Epithelial cell of prostate (primary cell): Measurements from ENCODE around the gene EPHB3.

Source experiments
- DNase-seq: peaks from one replicate; pipeline ENCODE4 v3.0.0-alpha.2; 2011; ENCODE audit warnings: low read depth, low spot score
- H3K27ac ChIP-seq: fragments of 450-650 bp; 2 replicates; pipeline ENCODE4 v1.5.1; 2017; ENCODE audit warnings: mild to moderate bottlenecking

Gene EPHB3

GRCh38 chr3:184562878-184563560 is 1.4 kb downstream of the EPHB3 start:
- H3K27ac ChIP-seq = peak overlapping the region; percentile 82

GRCh38 chr3:184563561-184563925 is 2.0 kb downstream of the EPHB3 start:
- no peak for DNase-seq
- H3K27ac ChIP-seq = peak overlapping the region; percentile 82

More at GRCh38 chr3:184562878-184563560, 1.4 kb downstream of the EPHB3 start:
- DNase-seq = no peak

DNA sequence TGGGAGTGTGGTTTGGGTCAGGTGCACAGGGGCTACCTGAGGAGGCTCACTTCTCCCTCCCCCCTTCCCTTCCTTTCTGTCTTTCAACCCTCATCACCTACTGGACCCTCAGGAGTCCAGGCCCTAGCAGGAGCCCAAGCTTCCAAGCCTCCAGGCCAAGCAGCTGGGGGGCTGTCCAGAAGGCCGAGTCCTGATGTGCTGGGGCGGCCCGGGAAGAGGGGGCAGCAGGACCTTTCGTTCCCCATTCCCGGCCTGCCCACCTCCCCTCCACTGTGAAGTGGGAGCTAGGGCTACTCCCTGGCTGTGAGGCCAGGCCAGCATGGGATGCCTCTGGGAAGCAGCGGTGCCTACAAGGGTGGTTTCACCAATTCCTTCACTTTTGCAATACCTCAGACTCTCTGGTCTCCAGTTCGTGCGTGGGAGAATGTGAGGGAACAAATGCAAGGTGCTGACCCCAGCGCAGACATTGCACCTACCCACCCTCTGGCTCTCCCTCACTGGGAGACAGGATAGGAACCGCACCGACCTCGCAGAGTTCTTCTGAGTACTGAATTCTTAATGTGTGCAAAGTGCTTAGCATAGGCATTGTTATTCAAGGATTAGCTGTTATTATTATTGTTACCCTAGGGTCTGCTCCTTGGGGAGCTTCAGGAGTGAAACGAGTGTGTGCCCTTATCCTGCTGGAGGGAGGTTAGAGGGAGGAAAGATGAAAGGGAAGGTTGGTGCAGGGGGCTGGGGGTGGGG is 2.5 kb downstream of the EPHB3 start:
- H3K27ac ChIP-seq = peak overlapping the region; percentile 82
- no peak for DNase-seq

- no peak for DNase-seq
- H3K27ac ChIP-seq = peak overlapping the region; percentile 82
Observed at GRCh38 chr3:184564685-184565385, 3.2 kb downstream of the EPHB3 start.

DNA sequence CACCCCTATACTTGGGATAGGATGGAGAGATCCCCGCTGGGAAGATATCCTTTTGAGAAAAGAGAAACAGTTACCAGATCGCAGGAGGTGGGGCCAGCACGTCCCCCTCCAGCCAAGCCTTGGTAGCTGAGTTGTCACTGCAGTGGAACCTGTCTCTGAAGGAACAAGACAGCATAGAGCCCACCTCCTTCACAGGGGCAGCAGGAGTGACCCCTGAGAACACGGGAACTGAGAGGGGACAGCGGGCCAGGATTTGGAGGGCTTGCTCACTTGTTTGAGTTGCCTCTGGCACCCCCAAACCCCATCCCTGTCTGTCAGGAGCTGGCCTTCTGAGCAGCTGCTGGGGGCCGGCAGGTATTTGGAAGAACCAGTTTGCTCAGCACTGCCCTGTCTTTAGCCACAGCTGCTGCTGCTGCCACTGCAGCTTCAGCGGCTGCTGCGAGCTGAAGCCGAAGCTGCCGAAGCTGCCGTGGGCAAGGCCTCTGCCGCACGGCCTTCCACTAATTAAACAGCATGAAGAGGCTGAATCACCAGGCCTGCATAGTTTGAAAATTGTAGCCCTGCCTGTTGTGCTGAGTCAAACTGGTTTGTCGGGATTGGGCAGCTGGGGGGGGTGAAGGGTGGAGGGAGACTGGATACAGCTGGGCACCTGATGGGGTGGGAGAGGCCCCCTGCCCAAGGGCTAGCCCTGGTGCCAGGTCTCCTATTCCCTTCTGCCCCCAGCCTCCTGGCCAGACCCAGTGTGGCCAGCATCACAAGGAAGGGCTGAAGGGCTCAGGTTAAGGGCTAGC is 4.0 kb downstream of the EPHB3 start:
- H3K27ac ChIP-seq = peak overlapping the region; percentile 82
- DNase-seq = peak; percentile 86

DNA sequence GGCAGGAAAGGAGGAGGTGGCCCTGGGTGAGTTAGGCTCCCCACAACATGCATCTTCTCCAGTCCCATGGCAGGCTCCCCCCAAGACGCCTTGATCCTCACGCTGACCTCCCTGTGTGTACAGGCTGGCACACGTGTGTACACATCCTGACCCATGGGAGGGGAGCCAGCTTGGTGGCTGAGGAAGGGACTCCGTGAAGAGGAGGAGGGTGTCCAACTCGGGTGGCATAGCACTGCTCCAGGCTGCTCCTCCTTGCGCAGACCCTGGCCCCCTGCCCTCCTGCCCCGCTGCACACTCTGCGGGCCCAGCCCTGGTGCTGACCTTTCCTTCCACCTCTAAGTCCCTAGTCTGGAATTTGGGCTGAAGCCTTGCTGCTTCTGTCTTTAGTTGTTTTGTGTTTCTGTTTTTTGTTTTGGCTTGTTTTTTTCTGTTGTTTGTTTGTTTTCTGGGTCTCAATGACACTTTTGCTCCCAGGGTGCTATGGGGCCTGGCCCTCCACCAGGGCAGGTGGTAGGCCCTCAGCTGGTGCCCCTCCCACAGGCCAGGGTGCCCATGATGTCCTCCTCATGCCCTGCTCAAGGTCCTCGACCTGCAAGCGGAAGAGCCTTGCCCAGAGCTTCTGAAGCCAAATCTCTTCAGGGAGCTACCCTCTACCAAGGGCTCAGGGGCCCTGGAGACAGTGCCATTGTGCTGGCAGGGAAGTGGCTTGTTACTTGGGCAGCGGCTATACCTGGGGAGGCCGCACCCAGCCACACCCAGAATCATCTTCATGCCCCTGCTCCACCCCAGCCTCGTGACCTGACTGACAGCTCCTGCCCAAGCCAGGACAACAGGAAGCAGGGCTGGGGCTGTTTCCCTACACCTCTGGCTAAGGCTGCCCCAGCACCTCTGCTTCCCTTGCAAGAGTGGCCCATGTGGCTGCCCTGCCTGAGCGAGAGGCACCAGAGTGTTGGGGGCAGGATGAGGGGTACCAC is 5.1 kb downstream of the EPHB3 start:
- DNase-seq = no peak
- peak overlapping the region; percentile 82 for H3K27ac ChIP-seq

DNA sequence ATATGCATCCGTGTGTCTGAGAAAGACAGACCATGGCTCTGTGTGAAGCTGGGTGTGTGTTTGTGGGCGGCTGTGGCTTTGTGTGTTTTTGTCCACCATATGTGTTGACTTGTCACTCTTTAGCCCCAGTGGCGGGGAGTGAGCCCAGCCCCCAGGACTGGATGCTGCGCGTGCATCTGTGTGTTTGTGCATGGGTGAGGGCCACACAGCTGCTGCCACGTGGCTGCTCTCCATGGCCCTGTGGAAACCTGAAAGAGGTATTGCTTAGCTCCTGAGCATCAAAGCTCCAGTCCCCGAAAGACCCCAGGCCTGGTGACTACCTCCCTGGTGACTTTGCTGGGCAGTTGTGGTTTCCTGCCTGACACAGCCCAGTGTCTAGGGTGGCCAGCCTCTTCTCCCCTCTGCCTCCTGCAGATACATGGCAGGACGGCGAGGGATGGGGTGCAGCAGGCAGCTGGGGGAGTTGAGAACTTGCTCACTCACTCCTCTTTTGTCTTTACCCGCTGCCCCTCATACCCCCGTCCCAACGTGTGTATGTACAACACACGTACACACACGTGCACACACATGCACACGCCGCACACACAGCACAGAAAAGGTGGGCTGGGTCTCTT is 6.5 kb downstream of the EPHB3 start:
- no peak for DNase-seq
- peak overlapping the region; percentile 82 for H3K27ac ChIP-seq

DNA sequence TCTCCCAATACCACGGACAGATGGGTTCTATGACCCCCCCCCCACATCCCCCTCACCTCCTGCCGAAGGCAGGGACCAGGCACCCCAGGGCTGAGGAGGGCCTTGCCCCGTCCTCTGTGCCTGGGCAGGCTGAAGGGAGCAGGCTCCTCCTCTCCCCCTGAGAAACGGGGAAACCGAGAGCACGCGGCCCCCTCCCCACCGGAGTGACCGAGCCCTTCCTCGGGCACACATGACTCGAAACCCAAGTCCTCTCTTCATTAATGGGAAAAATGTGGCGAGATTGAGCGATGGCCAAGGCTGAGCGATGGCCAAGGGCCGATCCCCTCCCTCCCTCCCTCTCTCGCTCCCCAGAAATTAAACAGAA is 7.0 kb downstream of the EPHB3 start:
- DNase-seq = no peak
- H3K27ac ChIP-seq = peak overlapping the region; percentile 82

DNA sequence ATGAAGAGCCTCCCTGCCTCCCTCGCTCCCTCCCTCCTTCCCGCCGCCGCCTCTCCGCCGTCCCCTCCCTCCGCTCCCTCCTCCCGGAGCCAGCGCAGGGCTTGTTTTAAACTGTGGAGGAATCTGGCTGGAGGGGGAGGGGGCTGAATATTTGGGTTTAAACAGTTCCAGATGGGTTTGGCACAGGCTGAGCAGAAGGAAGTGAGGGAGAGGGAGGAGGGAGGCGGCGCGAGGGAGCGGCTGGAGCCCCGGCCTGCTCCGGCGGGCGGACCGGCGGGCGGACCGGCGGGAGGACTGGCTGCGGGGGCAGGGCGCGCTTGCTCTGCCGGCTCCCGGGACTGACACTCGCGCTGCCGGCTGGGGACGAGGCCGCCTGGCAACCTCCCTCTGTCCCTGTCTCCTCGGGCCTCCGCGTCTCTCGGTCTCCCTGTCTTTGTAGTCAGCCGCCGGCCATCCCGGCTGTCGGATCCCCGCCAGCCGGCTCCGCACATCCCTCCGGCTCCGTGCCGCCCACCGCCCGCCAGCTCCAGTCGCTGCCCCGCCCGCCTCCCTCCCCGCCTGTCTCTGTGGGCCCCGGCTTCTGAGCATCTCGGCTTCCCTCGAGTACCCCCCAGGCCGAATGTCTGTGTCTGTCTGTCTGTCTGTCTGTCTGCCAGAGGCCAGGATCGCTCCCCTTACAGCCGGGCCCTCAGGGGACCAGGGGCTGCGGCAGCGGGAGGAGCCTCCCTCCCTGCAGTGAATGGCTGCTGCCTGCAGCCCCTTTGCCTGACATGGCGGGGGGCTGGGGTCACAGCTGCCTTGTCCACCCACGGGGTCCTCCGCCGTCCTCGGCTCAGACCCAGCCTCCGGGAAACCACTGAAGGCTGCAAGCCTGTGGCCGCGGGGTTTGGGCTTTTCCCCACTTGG is 7.6 kb downstream of the EPHB3 start:
- peak overlapping the region; percentile 82 for H3K27ac ChIP-seq
- no peak for DNase-seq

DNA sequence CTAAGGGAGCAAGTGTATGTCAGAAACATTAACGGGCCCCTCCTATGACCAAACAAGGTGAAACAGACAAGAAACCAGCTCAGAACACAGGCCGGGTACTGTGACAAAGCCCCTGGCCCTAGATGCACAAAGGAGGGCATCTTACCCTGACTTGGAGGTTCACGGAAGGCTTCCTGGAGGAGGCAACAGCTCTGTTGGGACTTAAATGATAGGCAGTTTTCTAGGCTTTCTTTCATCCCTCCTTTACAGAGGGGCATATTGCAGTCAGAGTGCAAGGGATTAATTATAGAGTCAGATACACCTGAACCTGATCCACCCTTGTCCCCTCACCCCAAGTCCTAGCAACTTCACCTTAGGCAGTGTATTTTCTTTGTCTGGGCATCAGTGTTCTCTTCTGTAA is 8.4 kb downstream of the EPHB3 start:
- no peak overlapping the region for H3K27ac ChIP-seq

DNA sequence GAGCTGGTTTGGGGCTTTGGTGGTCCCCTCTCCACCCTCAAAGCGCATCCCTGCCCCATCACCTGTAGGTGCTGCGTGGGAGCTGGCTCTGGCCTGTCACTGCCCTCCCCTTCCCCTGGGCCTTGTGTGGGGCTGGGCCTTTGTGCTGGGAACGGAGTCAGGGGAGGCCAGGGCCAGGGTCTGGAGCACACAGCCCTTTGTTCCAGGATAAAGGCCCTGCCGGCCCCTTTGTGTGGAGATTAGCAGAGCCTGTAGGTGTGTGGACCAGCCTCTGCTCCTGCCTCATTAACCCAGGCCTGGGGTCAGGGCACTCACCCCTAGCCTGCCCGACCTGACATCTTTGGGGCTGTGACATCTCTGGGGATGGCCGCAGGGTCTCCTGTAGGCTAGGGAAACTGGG is 8.9 kb downstream of the EPHB3 start:
- H3K27ac ChIP-seq = no peak overlapping the region
- DNase-seq = no peak

More for the DNA sequence above, 8.4 kb downstream of the EPHB3 start:
- DNase-seq = no peak

DNA sequence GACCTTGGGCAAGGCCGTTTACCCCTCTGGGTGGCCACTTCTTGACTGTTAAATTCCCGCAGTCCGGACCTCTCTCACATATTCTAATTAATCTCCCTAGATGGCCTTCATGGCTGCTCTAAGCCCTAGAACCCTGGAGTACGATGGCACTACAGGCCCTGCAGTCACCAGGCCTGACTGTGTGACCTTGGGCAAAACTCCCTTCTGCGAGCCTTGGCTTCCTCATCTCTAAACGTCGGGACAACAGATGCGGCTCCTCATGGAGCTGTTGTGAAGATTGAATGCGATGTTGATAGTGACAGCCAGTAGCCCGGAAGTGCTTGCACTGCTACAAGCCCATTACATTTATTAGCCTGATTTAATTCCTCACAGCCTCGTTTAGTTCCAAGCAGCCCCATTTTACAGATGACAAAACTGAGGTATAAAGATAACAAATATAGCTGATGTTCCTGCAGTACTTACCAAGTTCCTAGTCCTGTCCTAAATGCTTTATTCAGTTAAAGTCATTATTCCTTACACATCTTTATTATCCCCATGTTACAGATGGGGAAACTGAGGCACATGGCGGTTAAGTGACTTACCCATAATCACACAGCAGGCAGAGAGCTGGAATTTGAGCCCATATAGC is 10.3 kb downstream of the EPHB3 start:
- DNase-seq = no peak
- H3K27ac ChIP-seq = no peak overlapping the region

DNA sequence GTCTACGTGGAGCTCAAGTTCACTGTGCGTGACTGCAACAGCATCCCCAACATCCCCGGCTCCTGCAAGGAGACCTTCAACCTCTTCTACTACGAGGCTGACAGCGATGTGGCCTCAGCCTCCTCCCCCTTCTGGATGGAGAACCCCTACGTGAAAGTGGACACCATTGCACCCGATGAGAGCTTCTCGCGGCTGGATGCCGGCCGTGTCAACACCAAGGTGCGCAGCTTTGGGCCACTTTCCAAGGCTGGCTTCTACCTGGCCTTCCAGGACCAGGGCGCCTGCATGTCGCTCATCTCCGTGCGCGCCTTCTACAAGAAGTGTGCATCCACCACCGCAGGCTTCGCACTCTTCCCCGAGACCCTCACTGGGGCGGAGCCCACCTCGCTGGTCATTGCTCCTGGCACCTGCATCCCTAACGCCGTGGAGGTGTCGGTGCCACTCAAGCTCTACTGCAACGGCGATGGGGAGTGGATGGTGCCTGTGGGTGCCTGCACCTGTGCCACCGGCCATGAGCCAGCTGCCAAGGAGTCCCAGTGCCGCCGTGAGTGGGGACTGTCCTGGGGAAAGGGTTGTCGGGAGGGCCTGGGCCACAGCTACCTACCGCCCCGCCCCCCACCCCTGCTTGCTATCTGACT is 11.2 kb downstream of the EPHB3 start:
- DNase-seq = no peak
- no peak overlapping the region for H3K27ac ChIP-seq

DNA sequence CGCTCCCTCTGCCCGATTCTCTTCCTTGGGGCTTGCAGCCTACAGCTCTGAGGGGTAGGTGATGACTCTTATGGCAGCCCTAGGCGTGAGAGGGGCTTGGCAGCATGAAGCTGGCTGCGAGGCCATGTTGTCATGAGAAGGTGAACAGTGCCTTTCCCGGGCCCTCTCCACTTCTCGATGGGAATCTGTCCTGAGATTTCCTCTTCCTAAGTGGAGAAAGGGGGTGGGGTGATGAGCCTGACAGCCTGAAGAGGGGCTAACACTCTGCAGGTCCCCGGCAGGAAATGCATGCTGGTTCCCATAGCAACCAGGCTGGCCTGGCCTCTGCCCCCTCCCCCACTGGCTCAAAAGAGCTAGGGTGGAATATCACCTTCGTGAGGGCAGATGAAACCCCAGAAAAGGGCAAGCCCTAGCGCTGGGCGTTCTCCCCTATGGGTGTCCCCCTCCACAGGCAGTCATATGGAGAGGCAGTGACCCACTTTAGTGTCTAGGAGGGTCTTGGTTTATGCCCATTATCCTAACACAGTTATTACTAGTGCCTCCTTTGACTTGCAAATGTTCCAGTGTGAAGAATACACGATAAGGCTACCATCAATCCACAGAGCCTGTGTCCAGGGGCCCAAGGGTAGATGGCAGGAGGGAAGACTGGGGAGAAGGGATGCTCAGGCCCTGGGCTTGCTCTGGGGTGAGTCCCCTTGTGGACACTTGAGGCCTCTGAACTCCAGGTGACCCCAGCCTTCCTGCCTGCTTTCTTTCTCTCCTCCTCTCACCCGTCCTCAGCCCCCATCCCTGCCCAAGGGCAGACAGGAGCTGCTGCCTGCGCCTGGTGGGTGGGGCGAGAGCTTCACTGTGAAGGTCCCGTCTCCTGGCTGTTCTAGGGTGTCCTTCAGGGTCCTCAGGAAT is 13.2 kb downstream of the EPHB3 start:
- no peak for DNase-seq
- no peak overlapping the region for H3K27ac ChIP-seq

- no peak overlapping the region for H3K27ac ChIP-seq
- DNase-seq = no peak
Observed at GRCh38 chr3:184575701-184576100, 14.1 kb downstream of the EPHB3 start.
